Airway epithelial cell (primary cell): ENCODE results near the gene OR5K1. TPM values are rescaled to one million over a fixed set of nuclear protein-coding genes. Genes with fewer than 3 reads are reported as not detected.

Experiments
- total RNA-seq: library from RNA; depleted of rRNA; stranded (reverse); fragments of >200 nt; gene quantifications from 2 replicates; pipeline ENCODE4 v1.2.3, GENCODE V29; 2015

The OR5K1 gene
- not detected in 2 replicates for total RNA-seq

GRCh38 chr3:98462901-98463300, at the start of gene OR5K1:
TSS of gene OR5K1 (plus strand) at chr3:98463201. CDS start at chr3:98469577, 6,376 bp downstream.

GRCh38 chr3:98497381-98497780, 34.4 kb downstream of the OR5K1 start, which contains the start of gene OR5K2:
TSS of gene OR5K2 (plus strand) at chr3:98497681. CDS start at chr3:98497681, 0 bp downstream.

Other genes with a start within 250 kb of the OR5K1 start
- gene OR5H6, start 199.0 kb upstream of the OR5K1 start, total RNA-seq, result not detected in 2 replicates
- not detected in 2 replicates for gene OR5H2, start 180.7 kb upstream of the OR5K1 start, total RNA-seq
- gene OR5K4, start 109.3 kb upstream of the OR5K1 start, total RNA-seq, result not detected in 2 replicates
- not detected in 2 replicates for gene OR5K3, start 72.5 kb upstream of the OR5K1 start, total RNA-seq
- not detected in 2 replicates for gene OR5K2, start 34.5 kb downstream of the OR5K1 start, total RNA-seq
- 75.1 and 114 TPM in 2 replicates for gene CLDND1, start 59.7 kb downstream of the OR5K1 start, total RNA-seq
- gene GPR15, start 68.8 kb downstream of the OR5K1 start, total RNA-seq, result not detected in 2 replicates
- gene CPOX, start 130.4 kb downstream of the OR5K1 start, total RNA-seq, result 44.5 and 50.1 TPM in 2 replicates